Activated CD4-positive, CD25-positive, alpha-beta regulatory T cell (primary cell): ENCODE data around the gene PRDM11.
A peak's percentile ranks its signal among the peaks of the same experiment; 100 is the strongest.

Experiments used
- DNase-seq, 4 experiments: peaks; one replicate each; lab custom pipeline; 2025; lab: John Stamatoyannopoulos, UW

The PRDM11 gene

DNA sequence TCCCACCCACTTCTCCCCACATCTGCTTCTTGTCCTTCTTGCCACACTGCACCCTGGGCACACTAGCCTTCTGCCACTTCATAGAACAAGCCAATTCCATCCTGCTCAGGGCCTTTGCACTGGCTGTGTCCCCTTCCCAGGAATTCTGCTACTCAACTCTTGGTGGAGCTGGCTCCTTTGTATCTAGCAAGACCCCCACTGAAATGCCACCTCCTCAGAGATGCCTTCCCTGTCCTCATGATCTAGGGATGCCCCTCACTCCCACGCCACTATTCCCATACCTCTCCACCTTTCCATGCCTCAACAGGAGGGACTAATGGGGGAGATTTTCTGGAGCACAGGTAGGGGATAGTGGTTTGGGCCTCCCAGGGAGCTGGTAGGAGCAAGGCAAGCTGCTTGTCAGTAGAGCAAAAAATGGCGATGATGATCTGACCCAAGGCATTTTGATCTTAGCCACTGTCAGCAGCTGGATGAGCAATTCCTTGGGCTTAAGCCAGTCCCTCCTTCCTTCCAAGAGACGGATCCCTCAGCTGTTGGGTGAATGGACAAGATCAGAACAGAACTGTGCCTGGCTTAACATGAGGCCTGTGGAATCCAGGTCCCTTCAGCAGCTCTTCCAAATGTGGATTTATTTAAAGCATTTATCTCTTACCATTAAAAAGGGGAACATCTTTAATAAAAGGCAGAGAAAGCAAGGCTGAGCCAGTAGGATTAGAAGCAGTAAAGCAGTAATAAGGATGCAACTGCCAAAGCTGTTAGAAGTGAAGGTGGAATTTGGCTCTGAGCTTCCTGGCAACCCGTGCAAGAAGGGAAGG is 4.0 kb upstream of the PRDM11 start:
- DNase-seq, result no peak

GRCh38 chr11:45143494-45143893 is 2.9 kb upstream of the PRDM11 start:
- DNase-seq, result no peak

GRCh38 chr11:45144126-45145082 is 2.0 kb upstream of the PRDM11 start:
- no peak for DNase-seq

DNA sequence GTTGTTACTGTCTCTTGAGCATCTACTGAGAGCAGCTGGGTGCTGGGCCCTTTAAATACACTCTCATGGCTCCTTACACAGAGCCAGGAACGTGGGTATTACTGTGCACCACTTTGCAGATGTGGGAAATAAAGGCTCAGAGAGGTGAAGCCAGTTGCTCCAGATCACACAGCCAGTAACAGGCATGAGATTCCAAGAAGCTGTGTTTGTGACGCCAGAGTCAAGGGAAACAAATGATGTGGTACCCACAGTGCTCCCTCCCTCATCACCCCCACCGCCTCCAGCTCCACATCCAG is 1.4 kb upstream of the PRDM11 start:
- DNase-seq, result no peak

DNA sequence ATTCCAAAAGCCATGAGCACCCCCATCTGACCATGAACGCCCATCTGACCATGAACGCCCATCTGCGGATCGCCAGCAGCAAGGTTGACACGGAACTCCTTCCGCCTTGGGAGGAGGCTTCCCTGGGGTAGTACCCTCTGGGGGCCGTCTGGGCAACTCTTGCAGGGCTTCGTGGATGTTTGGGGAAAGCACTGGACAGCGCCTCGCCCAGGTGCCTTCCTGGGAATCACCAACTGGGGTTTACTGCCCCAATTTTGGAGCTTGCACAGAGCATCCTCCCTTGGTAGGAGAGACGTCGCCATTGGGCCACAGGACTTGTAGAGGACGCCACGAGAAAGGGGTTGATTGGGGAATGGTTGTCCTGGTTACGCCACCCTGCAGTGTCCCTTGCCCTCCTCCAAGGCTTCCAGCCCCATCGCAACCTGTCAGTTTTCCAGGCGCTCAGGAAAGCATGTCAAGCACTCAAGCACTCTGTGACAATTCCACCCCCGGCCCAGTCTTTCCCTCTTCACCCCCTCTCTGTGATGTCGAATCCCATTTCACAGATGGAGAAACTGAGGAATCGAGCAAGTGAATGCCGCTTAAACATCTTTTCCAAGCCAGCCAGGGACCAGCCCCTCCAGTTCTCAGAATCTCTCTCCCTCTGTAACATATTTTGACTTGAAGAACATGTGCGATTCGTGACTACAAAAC is 914 bp upstream of the PRDM11 start:
- no peak for DNase-seq

DNA sequence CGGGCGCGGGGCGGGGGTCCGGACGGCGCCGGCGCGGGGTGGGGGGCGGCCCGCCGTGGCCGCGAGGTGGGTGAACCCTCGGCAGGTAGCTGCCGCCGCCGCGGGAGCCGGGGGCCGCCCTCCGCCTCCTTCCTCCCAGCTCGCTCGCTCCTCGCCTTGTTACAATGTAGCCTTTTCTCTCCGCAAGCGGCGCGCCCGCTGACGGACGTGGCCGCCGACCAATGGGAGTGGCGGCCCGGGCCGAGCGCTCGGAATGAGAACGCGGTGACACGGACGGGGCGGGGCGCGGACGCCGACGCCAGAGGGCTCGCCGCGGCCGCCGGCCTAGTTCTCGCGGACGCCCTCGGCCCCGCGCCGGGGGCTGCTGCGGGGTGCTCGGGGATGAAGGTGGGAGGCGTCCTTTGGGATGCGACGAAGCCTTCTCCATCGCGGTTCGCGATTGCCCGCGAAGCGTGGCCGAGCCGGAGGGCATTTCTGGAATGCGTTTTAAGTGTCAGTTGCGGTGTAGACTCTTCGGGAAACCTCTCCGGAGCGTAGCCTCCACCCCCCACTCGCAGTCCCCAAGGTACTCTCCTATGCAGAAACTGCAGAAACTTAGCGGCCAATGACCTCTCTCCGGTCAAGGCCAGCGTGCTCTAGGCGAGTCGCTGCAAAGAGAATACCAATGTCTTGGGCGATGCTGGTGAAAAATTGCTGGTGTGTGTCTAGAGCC is 734 bp downstream of the PRDM11 start:
- DNase-seq, result peak; percentile 84 to 90 (median 86)

- no peak for DNase-seq
These were observed 1.6 kb downstream of the PRDM11 start for GRCh38 chr11:45147891-45148675.

GRCh38 chr11:45149483-45150056 is 3.1 kb downstream of the PRDM11 start:
- no peak for DNase-seq

GRCh38 chr11:45150301-45150700 is 3.9 kb downstream of the PRDM11 start:
- DNase-seq, result no peak

- DNase-seq, result no peak
These were observed 4.5 kb downstream of the PRDM11 start for GRCh38 chr11:45150943-45151342.

DNA sequence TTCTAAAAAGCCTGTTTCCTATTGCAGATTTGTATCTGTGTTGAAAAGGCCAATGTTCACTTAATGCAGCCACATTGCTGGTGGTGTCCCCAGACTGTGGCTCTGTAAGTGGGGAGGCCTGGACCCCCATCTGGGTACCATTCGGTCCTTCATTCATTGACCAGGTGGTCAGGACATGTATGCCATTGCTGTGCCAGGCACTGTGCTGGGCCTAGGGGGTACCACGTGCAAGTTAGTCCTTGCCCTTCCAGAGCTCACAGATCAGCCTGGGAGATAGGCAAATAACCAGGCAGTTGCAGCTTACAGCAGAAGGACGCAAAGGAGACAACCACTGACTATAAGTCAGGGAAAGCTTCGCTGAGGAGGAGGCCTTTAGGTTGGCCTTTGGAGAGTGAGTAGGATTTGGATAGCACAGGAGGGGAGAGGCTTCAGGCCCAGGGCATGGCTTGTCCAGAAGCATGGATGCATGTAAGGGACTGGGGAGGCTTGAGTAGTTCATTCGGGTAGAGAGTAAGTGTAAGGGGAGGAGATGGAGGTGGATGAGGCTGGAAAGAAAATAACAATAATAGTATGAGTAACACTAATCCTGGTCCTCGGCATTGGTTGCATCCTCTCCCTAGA is 5.0 kb downstream of the PRDM11 start:
- DNase-seq, result no peak

GRCh38 chr11:45152740-45153595 is 6.5 kb downstream of the PRDM11 start:
- DNase-seq, result no peak

DNA sequence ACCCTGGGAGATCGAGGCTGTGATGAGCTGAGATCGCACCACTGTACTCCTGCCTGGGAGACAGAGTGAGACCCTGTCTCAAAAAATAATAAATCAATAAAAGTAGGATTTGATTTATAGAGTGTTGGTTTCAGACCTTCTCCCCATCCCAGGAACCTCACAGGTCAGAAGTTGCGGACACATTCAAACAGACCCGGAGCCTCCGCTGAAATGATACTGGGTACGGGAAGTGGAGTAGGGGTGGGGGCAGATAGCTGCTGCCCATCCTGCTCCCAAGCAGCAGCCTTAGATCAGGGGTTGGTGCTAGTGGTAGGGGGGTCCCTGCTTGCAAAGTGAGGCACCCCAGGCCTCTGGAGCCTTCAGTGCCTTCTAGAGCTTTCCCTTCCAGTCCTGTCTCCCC is 7.8 kb downstream of the PRDM11 start:
- DNase-seq, result no peak

GRCh38 chr11:45155058-45155551 is 8.7 kb downstream of the PRDM11 start:
- no peak for DNase-seq

GRCh38 chr11:45155627-45156180 is 9.3 kb downstream of the PRDM11 start:
- no peak for DNase-seq

DNA sequence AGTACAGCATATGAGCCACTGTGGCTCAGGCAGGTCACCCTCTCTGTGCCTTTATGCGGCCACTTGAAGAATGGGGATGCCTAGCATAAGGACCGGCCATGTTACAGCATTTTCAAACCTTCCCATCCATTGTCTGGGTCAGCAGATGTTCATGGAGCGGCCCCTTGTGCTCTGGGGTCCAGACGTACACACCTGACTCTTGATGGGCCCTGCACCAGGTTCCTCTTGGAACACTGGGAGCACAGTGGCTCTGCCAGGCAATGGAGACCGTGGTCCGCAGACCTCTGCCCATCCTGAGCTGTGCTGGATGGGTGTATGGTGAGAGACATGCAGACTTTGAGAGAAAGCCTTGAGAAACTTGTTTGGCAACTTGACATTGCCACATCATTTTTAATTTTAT is 9.8 kb downstream of the PRDM11 start:
- no peak for DNase-seq

GRCh38 chr11:45156741-45157140 is 10.3 kb downstream of the PRDM11 start:
- no peak for DNase-seq

GRCh38 chr11:45157247-45158209 is 11.1 kb downstream of the PRDM11 start:
- no peak for DNase-seq
